IMR-90 (cell line): Measurements from ENCODE around the gene TFRC. TPM values are rescaled to one million over a fixed set of nuclear protein-coding genes. Genes with fewer than 3 reads are reported as not detected.
"Not testable (repeated sequence)": the region's sequence is repeated elsewhere in the genome, so short reads cannot be mapped to it uniquely, and the experiment has no call there.

Experiments
- ATAC-seq: fragments of 200-7000 bp; cut with Tn5 transposase; 2 replicates; pipeline ENCODE4 v1.9.1; 2020; ENCODE audit warnings: low read depth, mild to moderate bottlenecking, moderate library complexity
- BruUV-seq: library from RNA; stranded (reverse); fragments of 400-500 nt; replicated peaks from 2 replicates; lab custom pipeline; 2021; lab: Mats Ljungman, UMichigan
- CTCF ChIA-PET: fragments of 300-600 bp; formaldehyde crosslinking; extraction: SDS; loops from one replicate; lab custom pipeline; 2021; ENCODE audit warnings: antibody characterized with exemption; lab: Yijun Ruan, JAX
- POLR2A ChIA-PET: fragments of 300-600 bp; sonication (Branson Sonifier 250); formaldehyde crosslinking; loops from one replicate; lab custom pipeline; 2022; ENCODE audit warnings: antibody characterized with exemption; ENCODE audit not compliant: unreplicated experiment; lab: Charles Lee
- DNase-seq: peaks from one replicate; pipeline ENCODE4 v3.0.0; 2013
- H2AFZ ChIP-seq: replicated peaks from 2 replicates; pipeline ENCODE3; 2013; ENCODE audit warnings: low read length, mild to moderate bottlenecking; ENCODE audit not compliant: poor library complexity
- H2AK5ac ChIP-seq: 2 replicates; pipeline ENCODE4 v1.6.1; 2013; ENCODE audit warnings: low read depth, low read length, inconsistent platforms
- H2AK9ac ChIP-seq: replicated peaks from 2 replicates; pipeline ENCODE3; 2013; ENCODE audit warnings: mild to moderate bottlenecking, low read depth, low read length, moderate library complexity; ENCODE audit not compliant: poor library complexity
- H2BK120ac ChIP-seq: 2 replicates; pipeline ENCODE4 v1.6.1; 2013; ENCODE audit warnings: low read depth, low read length, inconsistent platforms
- H2BK15ac ChIP-seq: 3 replicates; pipeline ENCODE4 v1.6.1; 2013; ENCODE audit warnings: low read depth, low read length, inconsistent platforms
- H2BK20ac ChIP-seq: 2 replicates; pipeline ENCODE4 v1.6.1; 2013; ENCODE audit warnings: low read depth, mild to moderate bottlenecking, inconsistent platforms, low read length, moderate library complexity
- H2BK5ac ChIP-seq: 2 replicates; pipeline ENCODE4 v1.6.1; 2013; ENCODE audit warnings: mild to moderate bottlenecking, low read depth, low read length, inconsistent platforms; ENCODE audit not compliant: poor library complexity, severe bottlenecking
- H3K14ac ChIP-seq: replicated peaks from 2 replicates; pipeline ENCODE4 v1.6.1; 2013; ENCODE audit warnings: low read depth, low read length, inconsistent platforms
- H3K18ac ChIP-seq: 2 replicates; pipeline ENCODE4 v1.6.1; 2013; ENCODE audit warnings: low read depth, low read length, control low read depth
- H3K23ac ChIP-seq: 2 replicates; pipeline ENCODE4 v1.6.1; 2013; ENCODE audit warnings: low read depth, low read length, inconsistent platforms
- H3K27ac ChIP-seq: 2 replicates; pipeline ENCODE4 v1.5.1; 2013; ENCODE audit warnings: mild to moderate bottlenecking, control low read depth, low read length; ENCODE audit not compliant: insufficient read depth
- H3K27me3 ChIP-seq: 2 replicates; pipeline ENCODE4 v1.6.1; 2013; ENCODE audit warnings: low read length; ENCODE audit not compliant: control insufficient read depth, insufficient read depth
- H3K36me3 ChIP-seq: 2 replicates; pipeline ENCODE4 v1.6.1; 2013; ENCODE audit warnings: low read length, mixed read lengths; ENCODE audit not compliant: control insufficient read depth, insufficient read depth
- H3K4ac ChIP-seq: 2 replicates; pipeline ENCODE4 v1.6.1; 2013; ENCODE audit warnings: low read depth, low read length, inconsistent platforms
- H3K4me1 ChIP-seq: 2 replicates; pipeline ENCODE4 v1.6.1; 2013; ENCODE audit warnings: low read length, mixed read lengths; ENCODE audit not compliant: control insufficient read depth, insufficient read depth
- H3K4me2 ChIP-seq: 2 replicates; pipeline ENCODE4 v1.6.1; 2013; ENCODE audit warnings: low read depth, mild to moderate bottlenecking, control low read depth, low read length, moderate library complexity
- H3K4me3 ChIP-seq: 2 replicates; pipeline ENCODE4 v1.5.1; 2013; ENCODE audit warnings: low read depth, mild to moderate bottlenecking, control low read depth, low read length, moderate library complexity; ENCODE audit not compliant: insufficient read depth
- H3K56ac ChIP-seq: 2 replicates; pipeline ENCODE4 v1.6.1; 2013; ENCODE audit warnings: low read length, inconsistent platforms; ENCODE audit not compliant: insufficient read depth; ENCODE audit errors: extremely low read depth
- H3K79me1 ChIP-seq, 2 experiments: 2 replicates each; pipeline ENCODE4 v1.6.1; 2013; ENCODE audit warnings: low read length in 2 of 2, inconsistent platforms in 1 of 2, low read depth in 1 of 2
- H3K9ac ChIP-seq: 2 replicates; pipeline ENCODE4 v1.6.1; 2013; ENCODE audit warnings: low read depth, low read length, control low read depth
- H3K9me1 ChIP-seq: 2 replicates; pipeline ENCODE4 v1.6.1; 2013; ENCODE audit warnings: low read length, inconsistent platforms; ENCODE audit not compliant: insufficient read depth
- H3K9me3 ChIP-seq: 2 replicates; pipeline ENCODE4 v1.6.1; 2013; ENCODE audit warnings: low read length; ENCODE audit not compliant: control insufficient read depth, insufficient read depth
- H4K20me1 ChIP-seq: 2 replicates; pipeline ENCODE4 v1.6.1; 2013; ENCODE audit warnings: low read length, inconsistent platforms; ENCODE audit not compliant: insufficient read depth
- H4K5ac ChIP-seq: 2 replicates; pipeline ENCODE4 v1.6.1; 2013; ENCODE audit warnings: mild to moderate bottlenecking, low read depth, low read length, control low read depth
- H4K8ac ChIP-seq, 2 experiments: 2 replicates each; pipeline ENCODE4 v1.6.1; 2013; ENCODE audit warnings: low read depth in 2 of 2, low read length in 2 of 2, control low read depth in 1 of 2, inconsistent platforms in 1 of 2
- H4K91ac ChIP-seq: 2 replicates; pipeline ENCODE4 v1.6.1; 2013; ENCODE audit warnings: low read depth, low read length, inconsistent platforms; ENCODE audit not compliant: insufficient read depth
- WGBS, 2 experiments: methylation state at CpG; one replicate each; pipeline versions ENCODE4 v1.1.5 to v1.1.7; 2013; ENCODE audit warnings: missing lambda C conversion rate in 2 of 2; ENCODE audit not compliant: insufficient read length in 1 of 2; ENCODE audit errors: extremely low coverage in 2 of 2; 5-methylcytosine and 5-hydroxymethylcytosine counted together
- dilution Hi-C: fragments of 300-500 bp; cut with HindIII; formaldehyde crosslinking; loops from one replicate; pipeline ENCODE4 v1.14.3; 2018; ENCODE audit warnings: low sequenced_read_pairs; ENCODE audit not compliant: unreplicated experiment
- in situ Hi-C: fragments of 300-500 bp; cut with MboI; formaldehyde crosslinking; loops from 3 replicates; pipeline ENCODE4 v1.14.3; 2019; ENCODE audit warnings: low sequenced_read_pairs, inconsistent platforms, mixed read lengths
- intact Hi-C: fragments of 100-400 bp; cut with micrococcal nuclease; formaldehyde crosslinking; loops from 2 replicates; pipeline ENCODE4 v1.10.0; 2022
- polyA plus RNA-seq, 3 experiments: library from polyadenylated mRNA; depleted of rRNA; stranded (reverse); fragments of >200 nt; gene quantifications; 2 replicates each; pipeline ENCODE4 v1.2.3, GENCODE V29; 2012; ENCODE audit warnings: low replicate concordance in 1 of 3
- total RNA-seq: library from RNA; depleted of rRNA; stranded (reverse); fragments of >200 nt; gene quantifications from 2 replicates; pipeline ENCODE4 v1.2.3, GENCODE V29; 2012

The TFRC gene
- total and polyA plus RNA-seq, 2 of the 4 experiments (the other 2 are of a cell fraction), result 78.6 to 156 TPM

DNA sequence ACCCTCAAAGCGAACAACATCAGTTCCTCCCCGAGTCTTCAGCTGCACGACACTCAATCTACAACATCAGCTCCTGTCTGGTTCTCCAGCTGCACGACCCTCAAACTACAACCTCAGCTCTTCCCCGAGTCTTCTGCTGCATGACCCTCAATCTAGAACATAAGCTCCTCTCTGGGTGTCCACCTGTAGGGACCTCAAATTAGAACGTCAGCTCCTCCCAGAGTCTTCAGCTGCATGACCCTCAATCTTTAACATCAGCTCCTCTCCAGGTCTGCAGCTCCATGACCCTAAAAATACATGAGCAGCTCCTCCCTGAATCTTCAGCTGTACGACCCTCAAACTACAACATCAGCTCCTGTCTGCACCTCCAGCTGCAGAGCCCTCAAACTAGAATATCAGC is 80.7 kb downstream of the TFRC start:
- H3K4me3 ChIP-seq, H3K4me1 ChIP-seq, H3K14ac ChIP-seq, H4K5ac ChIP-seq, H4K20me1 ChIP-seq, DNase-seq, H2AFZ ChIP-seq, H3K23ac ChIP-seq, H3K9me1 ChIP-seq, H3K9me3 ChIP-seq, H2BK5ac ChIP-seq, H2BK15ac ChIP-seq, in situ Hi-C loops, H4K91ac ChIP-seq, ATAC-seq, H3K9ac ChIP-seq, CTCF ChIA-PET, H3K79me1 ChIP-seq, POLR2A ChIA-PET, H2BK20ac ChIP-seq, H2BK120ac ChIP-seq, H4K8ac ChIP-seq, H2AK9ac ChIP-seq, H3K18ac ChIP-seq, H3K56ac ChIP-seq, intact Hi-C loops, H2AK5ac ChIP-seq, BruUV-seq, H3K4me2 ChIP-seq, H3K27ac ChIP-seq, dilution Hi-C loops, H3K4ac ChIP-seq, H3K36me3 ChIP-seq: not testable (repeated sequence)
- H3K27me3 ChIP-seq, result peaks cover 39% of the 10 kb centered on the region
- WGBS, 2 experiments, result 43% methylated on average over 3 of the region's 7 CpGs; no CpG with 5 or more reads in 1 of the 2 experiments

DNA sequence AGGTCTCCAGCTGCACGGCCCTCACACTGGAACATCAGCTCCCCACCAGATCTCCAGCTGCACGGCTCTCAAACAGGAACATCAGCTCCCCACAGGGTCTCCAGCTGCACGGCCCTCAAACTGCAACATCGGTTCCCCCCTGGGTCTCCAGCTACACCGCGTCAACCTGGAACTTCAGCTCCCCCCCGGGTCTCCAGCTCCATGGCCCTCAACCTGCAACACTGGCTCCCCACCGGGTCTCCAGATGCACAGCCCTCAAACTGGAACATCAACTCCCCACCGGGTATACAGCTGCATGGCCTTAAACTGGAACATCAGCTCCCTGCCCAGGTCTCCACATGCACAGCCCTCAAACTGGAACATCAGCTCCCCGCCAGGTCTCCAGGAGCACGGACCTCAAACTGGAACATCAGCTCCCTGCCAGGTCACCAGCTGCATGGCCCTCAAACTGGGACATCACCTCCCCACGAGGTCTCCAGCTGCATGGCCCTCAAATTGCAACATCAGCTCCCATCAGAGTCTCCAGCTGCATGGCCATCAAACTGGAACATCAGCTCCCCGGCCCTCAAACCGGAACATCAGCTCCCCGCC is 81.4 kb downstream of the TFRC start:
- H3K9me1 ChIP-seq, H4K5ac ChIP-seq, H2AFZ ChIP-seq, dilution Hi-C loops, H2BK20ac ChIP-seq, H2BK5ac ChIP-seq, H3K14ac ChIP-seq, H2BK15ac ChIP-seq, H4K8ac ChIP-seq, H2AK9ac ChIP-seq, in situ Hi-C loops, H3K79me1 ChIP-seq, H3K56ac ChIP-seq, H2AK5ac ChIP-seq, H3K4me1 ChIP-seq, H4K20me1 ChIP-seq, H3K18ac ChIP-seq, H3K4me2 ChIP-seq, intact Hi-C loops, H3K9me3 ChIP-seq, H2BK120ac ChIP-seq, H3K9ac ChIP-seq, H3K4ac ChIP-seq, H3K36me3 ChIP-seq, BruUV-seq, H4K91ac ChIP-seq, H3K4me3 ChIP-seq, H3K27ac ChIP-seq, DNase-seq, ATAC-seq, CTCF ChIA-PET, H3K23ac ChIP-seq, POLR2A ChIA-PET: not testable (repeated sequence)
- peaks cover 39% of the 10 kb centered on the region for H3K27me3 ChIP-seq
- 83% methylated on average over 10 of the region's 15 CpGs; no CpG with 5 or more reads in 1 of the 2 experiments for WGBS, 2 experiments
